H1 (cell line): ENCODE results near the gene STK32A.

Experiments
- CHD1 ChIP-seq: IDR thresholded peaks from 2 replicates; pipeline ENCODE4 v1.6.1; 2012; ENCODE audit warnings: low read depth, low read length, improper control_type of control experiment
- CHD7 ChIP-seq: fragments of 300-600 bp; sonication (generic); IDR thresholded peaks from 2 replicates; pipeline ENCODE4 v1.7.1; 2012; ENCODE audit warnings: low read length, moderate library complexity, mild to moderate bottlenecking, inconsistent platforms; ENCODE audit not compliant: insufficient replicate concordance
- CREB1 ChIP-seq: IDR thresholded peaks from 2 replicates; pipeline ENCODE4 v1.6.1; 2012; ENCODE audit warnings: inconsistent platforms
- CTCF ChIP-seq, 3 experiments: IDR thresholded peaks; 1 replicate in 2 of 3; 2 replicates in 1 of 3; pipeline versions ENCODE4 v1.5.1 to v1.6.1; 2011; ENCODE audit warnings: low read length in 3 of 3, mild to moderate bottlenecking in 3 of 3, inconsistent platforms in 2 of 3, low read depth in 1 of 3, moderate library complexity in 1 of 3; ENCODE audit not compliant: insufficient read depth in 1 of 3; ENCODE audit errors: control extremely low read depth in 1 of 3
- EZH2 ChIP-seq: fragments of 200-600 bp; sonication (generic); IDR thresholded peaks from 2 replicates; pipeline ENCODE4 v1.7.1; 2012; ENCODE audit warnings: low read depth, mild to moderate bottlenecking, moderate library complexity, low read length, inconsistent platforms; ENCODE audit not compliant: severe bottlenecking
- HDAC6 ChIP-seq: IDR thresholded peaks from one replicate; pipeline ENCODE4 v1.7.1; 2012; ENCODE audit warnings: low read depth, mild to moderate bottlenecking, inconsistent platforms, low read length, moderate library complexity
- MAFK ChIP-seq: IDR thresholded peaks from 2 replicates; pipeline ENCODE4 v1.6.1; 2012; ENCODE audit warnings: low read depth, mild to moderate bottlenecking, improper control_type of control experiment, low read length
- MAX ChIP-seq: IDR thresholded peaks from 2 replicates; pipeline ENCODE4 v1.6.1; 2012; ENCODE audit warnings: inconsistent platforms
- NRF1 ChIP-seq: IDR thresholded peaks from 2 replicates; pipeline ENCODE4 v1.6.1; 2011; ENCODE audit warnings: mild to moderate bottlenecking, low read depth, low read length, improper control_type of control experiment
- RAD21 ChIP-seq, 2 experiments: IDR thresholded peaks in 1 of 2; conservative IDR thresholded peaks in 1 of 2; 2 replicates each; pipeline ENCODE4 v1.6.1; 2011; ENCODE audit warnings: low read depth in 2 of 2, low read length in 2 of 2, improper control_type of control experiment in 1 of 2, inconsistent platforms in 1 of 2, mild to moderate bottlenecking in 1 of 2, moderate library complexity in 1 of 2
- SP1 ChIP-seq: IDR thresholded peaks from 2 replicates; pipeline ENCODE4 v1.6.1; 2011; ENCODE audit warnings: low read depth, low read length

- TF ChIP-seq NRF1 (no peak), SP1 (no peak), EZH2 (no peak), CTCF (IDR thresholded peaks at IDR 0.05; ENCODE audit: control extremely low read depth in 1 of 3, insufficient read depth in 1 of 3, low read depth in 1 of 3, low read length in 3 of 3) (no peak), CHD7 (no peak), CHD1 (no peak), HDAC6 (no peak), MAX (no peak), CREB1 (no peak), RAD21 (IDR thresholded peaks at IDR 0.05 in 1 of 2, conservative IDR thresholded peaks at IDR 0.05 in 1 of 2; ENCODE audit: low read depth in 2 of 2, low read length in 2 of 2) (no peak), MAFK (no peak)
Observed at GRCh38 chr5:147413266-147413665, 178.4 kb downstream of the STK32A start.
